ENCODE measurements around the gene CHRNA3. TPM values are rescaled to one million over a fixed set of nuclear protein-coding genes. Genes with fewer than 3 reads are reported as not detected.
"Not testable (repeated sequence)": the region's sequence is repeated elsewhere in the genome, so short reads cannot be mapped to it uniquely, and the experiment has no call there.

Gene CHRNA3
- total RNA-seq, 1 donor from 2014 or later: not detected

DNA sequence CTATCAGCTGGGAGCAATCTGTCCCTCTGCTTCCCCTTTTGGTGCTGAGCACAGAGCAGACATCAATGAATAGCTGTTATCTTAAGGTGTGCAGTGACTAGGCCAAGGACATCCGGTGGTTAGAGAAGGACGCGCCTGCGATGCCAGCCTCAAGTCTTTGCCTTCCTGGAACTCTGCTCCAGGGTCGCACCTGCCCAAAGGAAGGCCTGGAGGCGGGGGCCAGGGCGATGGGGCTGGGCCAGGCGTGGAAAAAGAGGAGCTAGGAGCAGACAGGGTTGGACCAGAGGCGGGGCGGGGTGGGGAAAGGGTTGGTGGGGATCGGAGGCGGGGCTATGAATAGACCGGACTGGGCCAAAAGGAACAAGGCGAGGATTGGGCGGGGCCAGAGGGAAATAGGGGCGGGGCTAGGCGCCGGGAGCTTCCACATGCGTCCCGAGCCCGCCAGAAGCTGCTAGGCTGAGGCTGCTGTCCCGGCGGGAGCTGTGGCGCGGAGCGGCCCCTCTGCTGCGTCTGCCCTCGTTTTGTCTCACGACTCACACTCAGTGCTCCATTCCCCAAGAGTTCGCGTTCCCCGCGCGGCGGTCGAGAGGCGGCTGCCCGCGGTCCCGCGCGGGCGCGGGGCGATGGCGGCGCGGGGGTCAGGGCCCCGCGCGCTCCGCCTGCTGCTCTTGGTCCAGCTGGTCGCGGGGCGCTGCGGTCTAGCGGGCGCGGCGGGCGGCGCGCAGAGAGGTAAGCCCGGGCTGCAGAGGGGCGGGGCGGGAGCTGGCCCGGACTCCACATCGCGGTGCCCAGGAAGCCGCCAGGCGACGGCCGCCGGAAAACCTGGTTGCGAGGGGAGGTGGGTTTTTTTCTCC, 55.5 kb downstream of the CHRNA3 start, which contains the start of gene CHRNA5:
Gene CHRNA5, plus strand, starts transcription at position 424 of the 854 bp plus-strand sequence. Its CDS starts 200 bp downstream, at position 624.
- Mint-ChIP-seq H3K27me3 (peaks cover 3% of the 10 kb centered on the region), H3K36me3 (ENCODE audit: low read depth) (no peaks in the 10 kb centered on the region), H3K4me3 (peak within 1 kb of the TSS; percentile 86), H3K4me1 (peaks cover 21% of the 10 kb centered on the region), H3K9me3 (no peaks in the 10 kb centered on the region), H3K27ac (peak within 1 kb of the TSS; percentile 67)
- peak; percentile 93 for ATAC-seq (ENCODE audit: low read depth)
- TF ChIP-seq, protein P1, sequence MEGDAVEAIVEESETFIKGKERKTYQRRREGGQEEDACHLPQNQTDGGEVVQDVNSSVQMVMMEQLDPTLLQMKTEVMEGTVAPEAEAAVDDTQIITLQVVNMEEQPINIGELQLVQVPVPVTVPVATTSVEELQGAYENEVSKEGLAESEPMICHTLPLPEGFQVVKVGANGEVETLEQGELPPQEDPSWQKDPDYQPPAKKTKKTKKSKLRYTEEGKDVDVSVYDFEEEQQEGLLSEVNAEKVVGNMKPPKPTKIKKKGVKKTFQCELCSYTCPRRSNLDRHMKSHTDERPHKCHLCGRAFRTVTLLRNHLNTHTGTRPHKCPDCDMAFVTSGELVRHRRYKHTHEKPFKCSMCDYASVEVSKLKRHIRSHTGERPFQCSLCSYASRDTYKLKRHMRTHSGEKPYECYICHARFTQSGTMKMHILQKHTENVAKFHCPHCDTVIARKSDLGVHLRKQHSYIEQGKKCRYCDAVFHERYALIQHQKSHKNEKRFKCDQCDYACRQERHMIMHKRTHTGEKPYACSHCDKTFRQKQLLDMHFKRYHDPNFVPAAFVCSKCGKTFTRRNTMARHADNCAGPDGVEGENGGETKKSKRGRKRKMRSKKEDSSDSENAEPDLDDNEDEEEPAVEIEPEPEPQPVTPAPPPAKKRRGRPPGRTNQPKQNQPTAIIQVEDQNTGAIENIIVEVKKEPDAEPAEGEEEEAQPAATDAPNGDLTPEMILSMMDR (IDR thresholded peaks at IDR 0.05): no peak
- ChIA-PET POLR2A (interaction anchor here (0.6 to 2.7 kb wide), 6 partner anchors 15 to 128 kb away, joined by 4 to 57 read pairs (median 4); partner anchors contain the start of genes IREB2 and PSMA4), CTCF (interaction anchor here (2.0 kb wide), 1 partner anchor 25 kb away, joined by 6 read pairs; the partner anchor contains the start of gene PSMA4)
- intact Hi-C loops (cut with micrococcal nuclease): loop anchor here (1.0 kb wide), 2 partner anchors 25 to 127 kb away; partner anchors contain the start of genes IREB2 and PSMA4
- DNase-seq: peak; percentile 80

DNA sequence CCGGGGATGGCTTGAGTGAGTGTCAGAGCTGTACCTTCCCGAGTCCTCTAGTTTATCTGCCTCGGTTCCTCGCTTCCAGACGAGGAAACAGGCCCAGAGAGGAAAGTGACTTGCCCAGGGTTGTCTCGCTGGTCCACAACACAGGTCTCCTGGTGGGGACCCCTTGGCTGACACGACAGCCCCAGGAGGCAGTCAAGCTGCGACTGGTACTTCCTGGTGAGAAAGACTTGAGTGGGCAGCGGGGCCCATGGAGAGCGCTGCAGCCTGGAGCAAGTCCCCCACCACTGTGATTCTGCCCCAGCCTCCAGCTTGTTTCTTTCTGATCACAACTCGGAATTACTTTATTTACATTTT, 56.1 kb downstream of the CHRNA3 start:
- Mint-ChIP-seq H3K4me3 (peak overlapping the region; percentile 86), H3K9me3 (no peaks in the 10 kb centered on the region), H3K4me1 (peaks cover 21% of the 10 kb centered on the region), H3K36me3 (ENCODE audit: low read depth) (no peaks in the 10 kb centered on the region), H3K27ac (peak overlapping the region; percentile 67), H3K27me3 (peaks cover 3% of the 10 kb centered on the region)
- TF ChIP-seq, protein P1 (IDR thresholded peaks at IDR 0.05): no peak
- CTCF ChIA-PET: interaction anchor here (2.0 kb wide), 1 partner anchor 24 kb away, joined by 6 read pairs; the partner anchor contains the start of gene PSMA4
- peak; percentile 21 for DNase-seq
- intact Hi-C loops (cut with micrococcal nuclease): loop anchor here (1.0 kb wide), 2 partner anchors 24 to 126 kb away; partner anchors contain the start of genes IREB2 and PSMA4
- POLR2A ChIA-PET: interaction anchor here (0.6 to 2.7 kb wide), 3 partner anchors 16 to 127 kb away, joined by 4 to 57 read pairs (median 11); partner anchors contain the start of genes IREB2 and PSMA4
- no peak for ATAC-seq (ENCODE audit: low read depth)

DNA sequence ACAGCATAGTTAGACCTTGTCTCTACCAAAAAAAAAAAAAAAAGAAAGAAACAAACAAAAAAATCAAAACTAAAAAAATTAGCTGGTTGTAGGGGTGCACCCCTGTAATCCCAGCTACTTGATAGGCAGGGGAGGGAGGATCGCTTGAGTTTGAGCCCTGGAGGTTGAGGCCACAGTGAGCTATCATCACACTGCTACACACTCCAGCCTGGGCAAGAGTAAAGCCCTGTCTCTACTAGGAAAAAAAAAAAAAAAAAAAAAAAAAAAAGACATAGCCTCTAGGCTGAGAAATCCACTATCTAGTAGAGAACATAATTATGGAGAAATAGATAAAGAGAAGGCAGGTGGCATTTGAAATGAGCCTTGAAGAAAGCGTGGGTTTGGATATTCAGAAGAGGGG, 57.7 kb downstream of the CHRNA3 start:
- intact Hi-C loops (cut with micrococcal nuclease): no loop called here
- peaks cover 3% of the 10 kb centered on the region for H3K27me3 Mint-ChIP-seq
- ChIA-PET CTCF (no interaction called here), POLR2A (interaction anchor here (0.7 kb wide), 1 partner anchor 94 kb away, joined by 3 read pairs; no protein-coding TSS in a partner anchor)
- DNase-seq (no peak), ATAC-seq (ENCODE audit: low read depth) (no peak)
- H3K4me1 Mint-ChIP-seq: peaks cover 21% of the 10 kb centered on the region
- no peaks in the 10 kb centered on the region for H3K9me3 Mint-ChIP-seq
- no peak overlapping the region for H3K4me3 Mint-ChIP-seq
- H3K27ac Mint-ChIP-seq: no peak overlapping the region
- TF ChIP-seq, protein P1 (IDR thresholded peaks at IDR 0.05): no peak
- no peaks in the 10 kb centered on the region for H3K36me3 Mint-ChIP-seq (ENCODE audit: low read depth)

DNA sequence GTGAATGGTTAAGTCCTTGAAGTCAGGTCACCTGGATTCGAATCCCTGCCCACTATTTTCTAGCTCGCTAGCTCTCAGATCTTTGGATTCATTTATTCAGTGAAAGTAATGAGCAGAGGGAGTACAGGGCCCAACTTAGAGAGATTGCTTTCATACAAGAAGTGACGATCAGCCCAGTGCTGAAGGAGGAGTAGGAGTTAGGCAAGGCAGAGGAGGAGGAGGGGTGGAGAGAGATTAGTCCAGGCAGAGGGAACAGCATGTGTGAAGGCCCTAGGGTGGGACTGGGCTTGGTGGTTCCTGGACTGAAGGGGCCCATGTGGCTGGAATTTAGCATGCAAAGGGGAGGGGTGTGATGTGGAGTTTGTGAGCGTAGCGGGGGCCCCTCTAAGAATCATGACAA, 59.3 kb downstream of the CHRNA3 start:
- ATAC-seq (ENCODE audit: low read depth): no peak
- POLR2A ChIA-PET: interaction anchor here (0.7 kb wide), 1 partner anchor 12 kb away, joined by 3 read pairs; no protein-coding TSS in a partner anchor
- no peaks in the 10 kb centered on the region for H3K36me3 Mint-ChIP-seq (ENCODE audit: low read depth)
- DNase-seq: no peak
- H3K4me1 Mint-ChIP-seq: peaks cover 20% of the 10 kb centered on the region
- CTCF ChIA-PET: no interaction called here
- H3K4me3 Mint-ChIP-seq: no peak overlapping the region
- H3K27ac Mint-ChIP-seq: no peak overlapping the region
- intact Hi-C loops (cut with micrococcal nuclease): no loop called here
- TF ChIP-seq, protein P1 (IDR thresholded peaks at IDR 0.05): no peak
- no peaks in the 10 kb centered on the region for H3K9me3 Mint-ChIP-seq
- peaks cover 2% of the 10 kb centered on the region for H3K27me3 Mint-ChIP-seq

DNA sequence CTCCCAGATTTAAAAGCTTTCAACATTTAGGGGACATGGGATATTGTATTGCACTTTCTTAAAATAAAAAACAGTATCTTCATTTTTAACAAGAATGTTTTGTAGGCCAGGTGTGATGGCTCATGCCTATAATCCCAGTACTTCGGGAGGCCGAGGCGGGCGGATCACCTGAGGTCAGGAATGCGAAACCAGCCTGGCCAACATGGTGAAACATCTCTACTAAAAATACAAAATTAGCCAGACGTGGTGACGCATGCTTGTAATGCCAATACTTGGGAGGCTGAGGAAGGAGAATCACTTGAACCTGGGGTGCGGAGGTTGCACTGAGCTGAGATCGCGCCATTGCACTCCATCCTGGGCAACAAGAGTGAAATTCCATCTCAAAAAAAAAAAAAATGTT, 60.6 kb downstream of the CHRNA3 start:
- H3K36me3 Mint-ChIP-seq (ENCODE audit: low read depth); H3K27ac Mint-ChIP-seq; H3K4me3 Mint-ChIP-seq; intact Hi-C loops (cut with micrococcal nuclease); H3K9me3 Mint-ChIP-seq; H3K27me3 Mint-ChIP-seq; DNase-seq; ATAC-seq (ENCODE audit: low read depth); CTCF ChIA-PET: not testable (repeated sequence)
- POLR2A ChIA-PET: interaction anchor here (0.9 kb wide), 1 partner anchor 20 kb away, joined by 3 read pairs; the partner anchor contains the start of gene PSMA4
- peaks cover 13% of the 10 kb centered on the region for H3K4me1 Mint-ChIP-seq

Measured in activated B cell treated with CpG ODN at 0.5 μM for 24 hours (primary cell).